ENCODE results near the gene HMGCL. TPM values are rescaled to one million over a fixed set of nuclear protein-coding genes. Genes with fewer than 3 reads are reported as not detected.
"Not testable (repeated sequence)": the region's sequence is repeated elsewhere in the genome, so short reads cannot be mapped to it uniquely, and the experiment has no call there.

The HMGCL gene
- polyA plus RNA-seq, 1 donor from 2014 or later, result 28.3 TPM

DNA sequence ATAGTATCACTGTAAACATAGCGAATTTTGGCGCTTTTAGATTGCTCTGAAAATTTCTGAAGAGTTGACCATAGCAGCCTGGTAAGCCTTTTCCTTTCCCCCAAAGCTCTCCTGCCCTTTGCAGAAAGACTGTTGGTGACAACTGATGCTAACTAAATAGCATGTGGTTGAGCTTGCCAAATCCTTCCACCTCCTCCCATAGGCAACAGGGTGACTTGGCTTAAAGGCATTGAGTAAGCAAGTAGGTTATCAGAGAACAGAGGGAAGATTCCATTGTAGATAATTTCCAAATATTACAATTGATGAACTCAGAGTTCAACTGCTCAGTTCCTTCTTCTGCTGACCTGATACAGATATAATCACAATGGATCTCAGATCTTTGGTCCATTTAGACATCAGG is 19.9 kb upstream of the HMGCL start:
- Mint-ChIP-seq H3K4me1 (no peaks in the 10 kb centered on the region), H3K27me3 (no peaks in the 10 kb centered on the region), H3K4me3 (no peak overlapping the region), H3K27ac (no peak overlapping the region), H3K36me3 (peaks cover 19% of the 10 kb centered on the region), H3K9me3 (peaks cover 0 to 7% (median 0%) of the 10 kb centered on the region in 3 donors)

DNA sequence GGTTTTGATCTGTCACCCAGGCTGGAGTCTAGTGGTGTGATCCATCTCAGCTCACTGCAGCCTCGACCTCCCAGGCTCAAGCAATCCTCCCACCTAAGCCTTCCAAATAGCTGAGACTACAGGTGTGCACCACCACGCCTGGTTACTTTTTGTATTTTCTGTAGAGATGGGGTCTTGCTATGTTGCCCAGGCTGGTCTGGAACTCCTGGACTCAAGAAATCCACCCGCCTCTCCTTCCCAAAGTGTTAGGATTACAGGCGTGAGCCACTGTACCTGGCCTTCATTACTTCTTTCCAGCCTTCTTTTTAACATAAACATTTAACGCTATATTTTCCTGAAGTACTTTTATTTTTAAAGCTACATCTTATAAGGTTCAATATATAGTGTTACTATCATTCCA is 18.4 kb upstream of the HMGCL start:
- Mint-ChIP-seq H3K4me1 (peaks cover 0 to under 1% (median under 1%) of the 10 kb centered on the region in 3 donors), H3K4me3 (no peak overlapping the region), H3K36me3 (peaks cover 18% of the 10 kb centered on the region), H3K9me3 (peaks cover 0 to 7% (median 0%) of the 10 kb centered on the region in 3 donors), H3K27ac (no peak overlapping the region), H3K27me3 (no peaks in the 10 kb centered on the region)

DNA sequence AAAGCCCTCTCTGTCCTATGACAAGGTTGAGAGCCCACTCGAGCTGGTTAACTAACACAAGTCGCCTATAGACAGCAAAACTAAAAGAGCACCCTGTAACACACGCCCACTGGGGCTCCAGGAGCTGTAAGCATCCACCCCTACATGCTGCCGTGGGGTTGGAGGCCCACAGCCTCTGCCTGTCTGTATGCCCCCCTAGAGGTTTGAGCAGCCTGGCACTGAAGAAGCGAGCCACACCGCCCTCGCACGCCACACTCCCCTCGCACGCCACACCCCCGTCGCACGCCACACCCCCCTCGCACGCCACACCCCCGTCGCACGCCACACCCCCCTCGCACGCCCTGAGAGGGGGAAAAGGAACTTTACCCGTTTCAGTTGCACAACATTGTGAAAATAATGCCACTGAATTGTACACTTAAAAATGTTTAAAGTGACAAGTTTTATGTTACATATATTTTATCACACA is 13.2 kb upstream of the HMGCL start:
- H3K27ac Mint-ChIP-seq, result peak overlapping the region in 2 of 3 donors; percentile 1 to 63
- H3K4me1 Mint-ChIP-seq, result peaks cover 5 to 12% (median 8%) of the 10 kb centered on the region in 3 donors
- H3K36me3 Mint-ChIP-seq, result peaks cover 3% of the 10 kb centered on the region
- peaks cover 2% of the 10 kb centered on the region for H3K27me3 Mint-ChIP-seq
- peak overlapping the region; percentile 23 to 90 (median 80) for H3K4me3 Mint-ChIP-seq
- no peaks in the 10 kb centered on the region for H3K9me3 Mint-ChIP-seq

GRCh38 chr1:23837908-23838307 is 12.7 kb upstream of the HMGCL start:
- H3K4me3 Mint-ChIP-seq, result peak overlapping the region in 3 of 4 donors; percentile 23 to 86 (median 75)
- peaks cover 2% of the 10 kb centered on the region for H3K27me3 Mint-ChIP-seq
- peak overlapping the region in 1 of 3 donors; percentile 1 for H3K27ac Mint-ChIP-seq
- peaks cover 3% of the 10 kb centered on the region for H3K36me3 Mint-ChIP-seq
- H3K4me1 Mint-ChIP-seq, result peaks cover 5 to 12% (median 8%) of the 10 kb centered on the region in 3 donors
- no peaks in the 10 kb centered on the region for H3K9me3 Mint-ChIP-seq

DNA sequence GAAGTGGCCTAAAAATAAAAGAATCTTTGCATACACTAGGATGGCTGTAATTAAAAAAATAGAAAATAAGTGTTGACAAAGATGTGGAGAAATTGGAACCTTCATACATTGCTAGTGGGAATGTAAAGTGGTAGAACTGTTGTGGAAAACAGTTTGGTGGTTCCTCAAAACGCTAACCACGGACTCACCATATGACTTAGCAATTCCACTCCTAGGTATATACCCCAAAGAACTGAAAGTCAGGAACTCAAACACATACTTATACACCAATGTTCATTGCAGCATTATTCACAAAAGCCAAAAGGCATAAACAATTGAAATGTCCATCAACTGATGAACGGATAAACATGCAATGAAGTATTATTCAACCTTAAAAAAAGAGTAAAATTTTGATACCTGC is 10.8 kb upstream of the HMGCL start:
- no peak overlapping the region for H3K4me3 Mint-ChIP-seq
- no peaks in the 10 kb centered on the region for H3K36me3 Mint-ChIP-seq
- no peaks in the 10 kb centered on the region for H3K9me3 Mint-ChIP-seq
- no peak overlapping the region for H3K27ac Mint-ChIP-seq
- peaks cover 5 to 12% (median 8%) of the 10 kb centered on the region in 3 donors for H3K4me1 Mint-ChIP-seq
- peaks cover 2% of the 10 kb centered on the region for H3K27me3 Mint-ChIP-seq

GRCh38 chr1:23834156-23834555 is 8.9 kb upstream of the HMGCL start:
- H3K4me1 Mint-ChIP-seq, result peaks cover 5 to 12% (median 8%) of the 10 kb centered on the region in 3 donors
- not testable (repeated sequence) for H3K9me3 Mint-ChIP-seq, H3K36me3 Mint-ChIP-seq, H3K27me3 Mint-ChIP-seq, H3K27ac Mint-ChIP-seq, H3K4me3 Mint-ChIP-seq

GRCh38 chr1:23827717-23828116 is 2.5 kb upstream of the HMGCL start:
- Mint-ChIP-seq H3K27me3 (no peaks in the 10 kb centered on the region), H3K9me3 (no peaks in the 10 kb centered on the region), H3K36me3 (peaks cover 2% of the 10 kb centered on the region), H3K4me1 (peaks cover 11 to 20% (median 12%) of the 10 kb centered on the region in 3 donors), H3K27ac (peak overlapping the region in 1 of 3 donors; percentile 5), H3K4me3 (peak overlapping the region in 2 of 4 donors; percentile 21 to 39)

- H3K36me3 Mint-ChIP-seq, H3K27me3 Mint-ChIP-seq, H3K9me3 Mint-ChIP-seq, H3K27ac Mint-ChIP-seq: not testable (repeated sequence)
- peaks cover 11 to 20% (median 16%) of the 10 kb centered on the region in 3 donors for H3K4me1 Mint-ChIP-seq
- H3K4me3 Mint-ChIP-seq, result peak overlapping the region in 3 of 4 donors; percentile 38 to 100 (median 98)
Measured at GRCh38 chr1:23826590-23826989, 1.4 kb upstream of the HMGCL start.

DNA sequence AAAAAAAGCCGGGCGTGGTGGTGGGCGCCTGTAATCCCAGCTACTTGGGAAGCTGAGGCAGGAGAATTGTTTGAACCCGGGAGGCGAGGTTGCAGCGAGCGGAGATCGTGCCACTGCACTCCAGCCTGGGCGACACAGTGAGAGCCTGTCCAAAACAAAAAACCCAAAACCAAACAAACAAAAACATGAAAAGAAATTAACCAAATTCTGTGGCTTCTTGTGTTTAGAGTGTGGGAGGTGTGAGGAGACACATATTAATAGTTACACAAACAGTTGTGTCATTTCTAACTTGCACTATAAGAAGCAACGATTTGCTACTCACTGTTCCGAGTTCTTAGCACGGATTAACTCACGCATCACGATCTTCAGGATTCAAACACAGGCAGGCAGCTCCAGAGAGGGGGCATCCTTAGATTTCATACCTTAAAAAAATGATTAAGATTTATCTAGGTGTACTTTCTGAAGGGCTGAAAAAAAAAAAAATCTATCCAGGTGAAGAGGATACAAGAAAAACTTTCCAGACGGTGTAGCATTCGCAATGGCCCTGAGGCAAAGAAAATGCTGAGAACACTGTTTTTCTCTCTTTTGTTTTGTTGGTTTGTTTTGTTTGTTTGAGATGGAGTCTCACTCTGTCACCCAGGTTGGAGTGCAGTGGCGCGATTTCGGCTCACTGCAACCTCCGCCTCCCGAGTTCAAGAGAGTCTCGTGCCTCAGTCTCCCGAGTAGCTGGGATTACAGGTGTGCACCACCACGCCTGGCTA is 713 bp upstream of the HMGCL start:
- Mint-ChIP-seq H3K4me1 (peaks cover 11 to 20% (median 19%) of the 10 kb centered on the region in 3 donors), H3K9me3 (no peaks in the 10 kb centered on the region), H3K36me3 (peaks cover 2% of the 10 kb centered on the region), H3K27me3 (no peaks in the 10 kb centered on the region), H3K4me3 (peak overlapping the region; percentile 95 to 100 (median 98)), H3K27ac (peak overlapping the region; percentile 70 to 98 (median 98))

DNA sequence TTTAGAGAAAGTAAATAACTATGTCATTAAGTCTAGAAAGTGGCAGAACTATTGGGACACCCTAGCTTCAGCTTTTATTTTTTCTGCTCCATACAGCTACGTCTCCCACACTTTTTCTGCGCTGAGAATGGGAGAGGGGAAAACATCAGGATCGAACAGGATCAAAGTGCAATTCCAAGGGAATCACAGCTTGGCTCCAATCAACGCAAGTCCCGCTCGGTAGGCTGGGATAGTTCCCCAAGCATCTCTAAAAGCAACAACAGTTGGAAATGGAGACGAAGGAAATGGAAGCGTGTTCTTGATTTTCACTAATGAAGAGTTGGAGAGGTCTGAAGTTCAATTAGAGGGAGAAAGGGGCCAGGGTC is 536 bp downstream of the HMGCL start:
- Mint-ChIP-seq H3K9me3 (no peaks in the 10 kb centered on the region), H3K4me3 (peak overlapping the region; percentile 95 to 100 (median 98)), H3K27ac (peak overlapping the region; percentile 70 to 98 (median 98)), H3K27me3 (no peaks in the 10 kb centered on the region), H3K36me3 (peaks cover 2% of the 10 kb centered on the region), H3K4me1 (peaks cover 11 to 20% (median 19%) of the 10 kb centered on the region in 3 donors)

DNA sequence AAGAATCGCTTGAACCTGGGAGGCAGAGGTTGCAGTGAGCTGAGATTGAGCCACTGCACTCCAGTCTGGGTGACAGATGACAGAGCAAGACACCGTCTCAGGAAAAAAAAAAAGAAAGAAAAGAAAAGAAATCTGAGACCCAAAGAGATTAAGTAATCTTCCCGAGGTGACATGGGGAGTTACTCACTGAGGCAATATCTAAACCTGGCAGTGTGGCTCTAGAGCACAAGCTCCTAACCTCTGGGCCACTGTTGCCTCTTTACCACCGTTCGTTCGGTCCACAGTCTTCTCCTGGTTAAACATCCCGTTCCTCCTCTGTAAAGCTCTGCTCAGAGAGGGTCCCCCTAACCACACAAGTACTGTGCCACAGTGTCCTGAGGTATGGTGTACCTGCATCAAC is 1.5 kb downstream of the HMGCL start:
- H3K27ac Mint-ChIP-seq, result peak overlapping the region in 1 of 3 donors; percentile 70
- H3K36me3 Mint-ChIP-seq, result peaks cover 2% of the 10 kb centered on the region
- no peaks in the 10 kb centered on the region for H3K27me3 Mint-ChIP-seq
- H3K4me1 Mint-ChIP-seq, result peaks cover 11 to 20% (median 19%) of the 10 kb centered on the region in 3 donors
- H3K9me3 Mint-ChIP-seq, result no peaks in the 10 kb centered on the region
- peak overlapping the region; percentile 34 to 100 (median 86) for H3K4me3 Mint-ChIP-seq

DNA sequence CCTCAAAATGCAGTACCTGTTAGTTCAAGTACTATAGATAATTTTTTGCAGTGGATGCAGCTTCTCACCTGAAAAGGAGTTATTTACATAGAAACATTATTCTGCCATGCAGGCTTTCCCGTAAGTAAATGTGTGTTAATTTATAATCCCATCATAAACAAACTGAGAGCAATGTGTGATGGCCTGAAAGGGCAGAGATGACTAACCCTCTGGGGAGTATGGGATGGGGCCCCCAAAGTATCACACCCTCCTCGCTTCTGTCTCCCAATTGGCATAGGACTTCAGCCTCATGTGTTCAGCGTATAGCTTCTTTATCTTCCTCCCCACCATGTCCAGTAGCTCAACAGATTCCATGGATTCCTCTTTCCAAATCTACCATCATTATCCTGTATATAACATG is 7.6 kb downstream of the HMGCL start:
- Mint-ChIP-seq H3K4me1 (peaks cover 0 to 7% (median 3%) of the 10 kb centered on the region in 3 donors), H3K27ac (no peak overlapping the region), H3K9me3 (no peaks in the 10 kb centered on the region), H3K27me3 (no peaks in the 10 kb centered on the region), H3K4me3 (no peak overlapping the region), H3K36me3 (peaks cover 6% of the 10 kb centered on the region)

- H3K27ac Mint-ChIP-seq, result peak overlapping the region in 1 of 3 donors; percentile 39
- no peaks in the 10 kb centered on the region for H3K27me3 Mint-ChIP-seq
- peaks cover 0 to 7% (median 5%) of the 10 kb centered on the region in 3 donors for H3K4me1 Mint-ChIP-seq
- H3K36me3 Mint-ChIP-seq, result peaks cover 6% of the 10 kb centered on the region
- H3K4me3 Mint-ChIP-seq, result no peak overlapping the region
- no peaks in the 10 kb centered on the region for H3K9me3 Mint-ChIP-seq
Measured at GRCh38 chr1:23816906-23817305, 8.3 kb downstream of the HMGCL start.

- no peak overlapping the region for H3K4me3 Mint-ChIP-seq
- H3K9me3 Mint-ChIP-seq, result no peaks in the 10 kb centered on the region
- H3K27ac Mint-ChIP-seq, result no peak overlapping the region
- H3K4me1 Mint-ChIP-seq, result peaks cover 4 to 9% (median 7%) of the 10 kb centered on the region in 3 donors
- no peaks in the 10 kb centered on the region for H3K27me3 Mint-ChIP-seq
- peaks cover 6% of the 10 kb centered on the region for H3K36me3 Mint-ChIP-seq
Measured at GRCh38 chr1:23816361-23816760, 8.9 kb downstream of the HMGCL start.

- H3K4me3 Mint-ChIP-seq, result no peak overlapping the region
- peaks cover 15 to 25% (median 25%) of the 10 kb centered on the region in 3 donors for H3K4me1 Mint-ChIP-seq
- H3K27me3 Mint-ChIP-seq, result no peaks in the 10 kb centered on the region
- H3K36me3 Mint-ChIP-seq, result peaks cover 6% of the 10 kb centered on the region
- H3K9me3 Mint-ChIP-seq, result no peaks in the 10 kb centered on the region
- H3K27ac Mint-ChIP-seq, result no peak overlapping the region
Measured at GRCh38 chr1:23814016-23814415, 11.2 kb downstream of the HMGCL start.

Data from IgD-negative memory B cell (primary cell).